HepG2 (cell line): ENCODE measurements around the gene TMEM198. TPM values are rescaled to one million over a fixed set of nuclear protein-coding genes. Genes with fewer than 3 reads are reported as not detected.

Source experiments
- ATAC-seq: fragments of 200-7000 bp; cut with Tn5 transposase; 3 replicates; pipeline ENCODE4 v1.9.1; 2020; ENCODE audit warnings: mild to moderate bottlenecking, moderate library complexity
- BruUV-seq: library from RNA; stranded (reverse); fragments of 400-500 nt; replicated peaks from 2 replicates; lab custom pipeline; 2021; lab: Mats Ljungman, UMichigan
- CTCF ChIA-PET: fragments of 300-600 bp; formaldehyde crosslinking; extraction: SDS; loops from one replicate; lab custom pipeline; 2021; ENCODE audit warnings: low total read pairs, inconsistent platforms, low intra/inter-chr PET ratio; lab: Yijun Ruan, JAX
- POLR2A ChIA-PET: fragments of 350-600 bp; sonication (Branson Sonifier 250); formaldehyde crosslinking; loops from one replicate; lab custom pipeline; 2020; ENCODE audit warnings: antibody characterized with exemption, inconsistent platforms; lab: Yijun Ruan, JAX
- DNase-seq: peaks from one replicate; pipeline ENCODE4 v3.0.0-alpha.2; 2015; ENCODE audit warnings: low spot score
- FAIRE-seq: peaks from 3 replicates; lab custom pipeline; 2011; peaks lifted over from hg19 to GRCh38; lab: Jason Lieb, UNC
- H2AFZ ChIP-seq: one replicate; pipeline ENCODE4 v1.6.1; 2011; ENCODE audit warnings: low read length, inconsistent platforms
- H3K27ac ChIP-seq: fragments of 300-600 bp; 3 replicates; pipeline ENCODE4 v1.8.0; 2011; ENCODE audit warnings: mixed run types, mild to moderate bottlenecking, mixed read lengths, low read length, inconsistent platforms; ENCODE audit not compliant: insufficient read depth; ENCODE audit errors: extremely low read length
- H3K27me3 ChIP-seq, 2 experiments: fragments of 200-600 bp in 1 of 2; 2 replicates in 1 of 2; 3 replicates in 1 of 2; pipeline versions ENCODE4 v1.6.0 to v1.8.0; 2011; ENCODE audit warnings: low read length in 2 of 2, mild to moderate bottlenecking in 2 of 2, moderate library complexity in 2 of 2, inconsistent platforms in 1 of 2; ENCODE audit not compliant: insufficient read depth in 2 of 2, control insufficient read depth in 1 of 2
- H3K36me3 ChIP-seq, 2 experiments: fragments of 200-600 bp in 1 of 2; replicated peaks in 1 of 2; 2 replicates in 1 of 2; 3 replicates in 1 of 2; pipeline versions ENCODE4 v1.5.1 to v1.8.0; 2011; ENCODE audit warnings: low read length in 2 of 2, inconsistent platforms in 1 of 2; ENCODE audit not compliant: insufficient read depth in 2 of 2, control insufficient read depth in 1 of 2
- H3K4me1 ChIP-seq: 2 replicates; pipeline ENCODE4 v1.5.1; 2012; ENCODE audit warnings: low read length, inconsistent platforms; ENCODE audit not compliant: insufficient read depth
- H3K4me2 ChIP-seq: 2 replicates; pipeline ENCODE4 v1.6.0; 2011; ENCODE audit warnings: low read depth, low read length, inconsistent platforms
- H3K4me3 ChIP-seq, 3 experiments: fragments of 200-600 bp in 1 of 3; sonication (generic), shearing (Covaris generic) in 1 of 3; replicated peaks in 1 of 3; 2 replicates each; pipeline ENCODE4 v1.5.1; 2011 to 2016; ENCODE audit warnings: low read length in 3 of 3, inconsistent platforms in 2 of 3, low read depth in 2 of 3, mild to moderate bottlenecking in 2 of 3, control low read depth in 1 of 3, mixed read lengths in 1 of 3; ENCODE audit not compliant: insufficient read depth in 1 of 3
- H3K79me2 ChIP-seq: one replicate; pipeline ENCODE4 v1.6.1; 2011; ENCODE audit warnings: low read length, inconsistent platforms; ENCODE audit not compliant: insufficient read depth
- H3K9ac ChIP-seq: 2 replicates; pipeline ENCODE4 v1.6.0; 2011; ENCODE audit warnings: mild to moderate bottlenecking, low read depth, low read length, inconsistent platforms; ENCODE audit not compliant: insufficient read depth
- H3K9me3 ChIP-seq: 2 replicates; pipeline ENCODE4 v1.5.1; 2012; ENCODE audit warnings: mild to moderate bottlenecking, low read length
- H4K20me1 ChIP-seq: 2 replicates; pipeline ENCODE4 v1.6.0; 2011; ENCODE audit warnings: inconsistent platforms, mild to moderate bottlenecking, low read length, moderate library complexity; ENCODE audit not compliant: insufficient read depth
- HES4 ChIP-seq: sonication (generic); formaldehyde crosslinking; IDR thresholded peaks from 2 replicates; pipeline ENCODE4 v1.9.0; 2021; ENCODE audit warnings: mild to moderate bottlenecking, missing genetic modification reagents, borderline replicate concordance
- HNF4A ChIP-seq: sonication (generic); formaldehyde crosslinking; IDR thresholded peaks from 2 replicates; pipeline ENCODE4 v1.4.0; 2020; ENCODE audit warnings: missing genetic modification reagents
- ISL2 ChIP-seq: sonication (generic); formaldehyde crosslinking; IDR thresholded peaks from 2 replicates; pipeline ENCODE4 v1.5.0; 2020; ENCODE audit warnings: missing genetic modification reagents
- RELA ChIP-seq: sonication (generic); formaldehyde crosslinking; IDR thresholded peaks from 2 replicates; pipeline ENCODE4 v1.4.0; 2020; ENCODE audit warnings: missing genetic modification reagents
- ZMYM3 ChIP-seq: sonication (generic); formaldehyde crosslinking; IDR thresholded peaks from 2 replicates; pipeline ENCODE4 v1.5.1; 2020; ENCODE audit warnings: mild to moderate bottlenecking, missing genetic modification reagents
- ZNF207 ChIP-seq: fragments of 450-650 bp; IDR thresholded peaks from 2 replicates; pipeline ENCODE4 v1.6.1; 2016; ENCODE audit warnings: antibody characterized with exemption, borderline replicate concordance
- ZNF558 ChIP-seq: sonication (generic); formaldehyde crosslinking; IDR thresholded peaks from 2 replicates; pipeline ENCODE4 v1.9.0; 2022; ENCODE audit warnings: mild to moderate bottlenecking, missing genetic modification reagents, borderline replicate concordance
- ZNF770 ChIP-seq: sonication (generic); formaldehyde crosslinking; IDR thresholded peaks from 2 replicates; pipeline ENCODE4 v1.5.0; 2020; ENCODE audit warnings: mild to moderate bottlenecking, missing genetic modification reagents
- ZNF788 ChIP-seq: sonication (generic); formaldehyde crosslinking; IDR thresholded peaks from 2 replicates; pipeline ENCODE4 v1.5.0; 2020; ENCODE audit warnings: mild to moderate bottlenecking, missing genetic modification reagents, borderline replicate concordance
- WGBS: methylation state at CpG from one replicate; pipeline ENCODE4 v1.1.6; 2017; ENCODE audit warnings: low lambda C conversion rate; 5-methylcytosine and 5-hydroxymethylcytosine counted together
- in situ Hi-C: cut with HindIII; loops from 2 replicates; pipeline ENCODE4 v1.10.0; 2017; ENCODE audit warnings: low pct_unique_long_range_greater_than_20kb; ENCODE audit not compliant: extremely low pct_ligation_motif_present
- intact Hi-C: fragments of 100-400 bp; cut with micrococcal nuclease; formaldehyde crosslinking; loops from one replicate; pipeline ENCODE4 v1.10.0; 2022; ENCODE audit not compliant: unreplicated experiment
- polyA plus RNA-seq, 8 experiments: library from polyadenylated mRNA; depleted of rRNA in 3 of 8; stranded (reverse) in 7 of 8; unstranded in 1 of 8; fragments of >200 nt; fragmentation: Illumina TruSeq in 4 of 8; extraction: Trizol in 4 of 8; gene quantifications; 2 replicates each; pipeline versions ENCODE4 v1.2.1 to v1.2.3, GENCODE V29; 2011 to 2016; ENCODE audit warnings: low read depth in 4 of 8, missing spikeins in 1 of 8, mixed read lengths in 1 of 8; ENCODE audit not compliant: insufficient read depth in 1 of 8
- total RNA-seq, 5 experiments: library from RNA; depleted of rRNA; stranded (reverse); fragments of >200 nt; fragmentation: Illumina TruSeq; extraction: Trizol; gene quantifications; 2 replicates each; pipeline ENCODE4 v1.2.3, GENCODE V29; 2016; ENCODE audit warnings: low read depth in 1 of 5

The TMEM198 gene
- total and polyA plus RNA-seq, 2 of the 13 experiments (the other 11 are each of a cell fraction or from before 2014, with no cell fraction given): 17.3 to 23.5 TPM

GRCh38 chr2:219593154-219593553 is 49.3 kb downstream of the TMEM198 start:
- Histone ChIP-seq H3K4me3 (no peak overlapping the region), H3K27me3 (no peaks in the 10 kb centered on the region; a peak in 1 of 5 replicates)
- BruUV-seq: no TSS peak
- TF ChIP-seq ZNF207 (no peak), ZNF788 (no peak), ISL2 (CRISPR knock-in tag) (no peak), HNF4A (CRISPR knock-in tag) (0 out of 2 replicates have a peak, but pooled peaks have one; percentile 12), HES4 (no peak), ZMYM3 (CRISPR knock-in tag) (peak; percentile 64), ZNF770 (CRISPR knock-in tag) (peak; percentile 88), ZNF558 (CRISPR knock-in tag) (no peak), RELA (CRISPR knock-in tag) (no peak)
- TF ChIP-seq, all 625 proteins: peak for 3
- Histone ChIP-seq H3K9me3 (no peaks in the 10 kb centered on the region), H3K4me1 (peaks cover 60% of the 10 kb centered on the region), H4K20me1 (no peaks in the 10 kb centered on the region), H3K36me3 (no peaks in the 10 kb centered on the region), H3K27ac (no peak overlapping the region), H3K9ac (no peak overlapping the region), H3K79me2 (no peaks in the 10 kb centered on the region), H2AFZ (no peak overlapping the region), H3K4me2 (no peak overlapping the region)
- DNase-seq (no peak), ATAC-seq (no peak), FAIRE-seq (no peak)
- 46% methylated on average over 2 of the region's 2 CpGs for WGBS
- ChIA-PET POLR2A (interaction anchor here (1.2 kb wide), 1 partner anchor 22 kb away, joined by 3 read pairs; the partner anchor contains the start of gene OBSL1), CTCF (no interaction called here)
- in situ Hi-C loops: no loop called here
- intact Hi-C loops: no loop called here
